EL (cell line): ENCODE measurements around the gene MICU1.
"Not testable (repeated sequence)": the region's sequence is repeated elsewhere in the genome, so short reads cannot be mapped to it uniquely, and the experiment has no call there.

ENCODE experiments used
- DNase-seq: peaks from one replicate; pipeline ENCODE4 v3.0.0-alpha.2; 2016

The MICU1 gene

GRCh38 chr10:72625608-72626443 lies at the start of gene MICU1:
Gene MICU1 (minus strand): TSS chr10:72626079. CDS start chr10:72566793, 59,286 bp downstream.
- peak; percentile 98 for DNase-seq

GRCh38 chr10:72674174-72674573 lies 48.3 kb upstream of the MICU1 start:
- not testable (repeated sequence) for DNase-seq

- no peak for DNase-seq
These were observed 47.4 kb upstream of the MICU1 start for GRCh38 chr10:72673280-72673679.

- DNase-seq, result no peak
These were observed 41.5 kb upstream of the MICU1 start for GRCh38 chr10:72667207-72667864.

GRCh38 chr10:72665925-72666324 lies 40.0 kb upstream of the MICU1 start:
- DNase-seq, result peak; percentile 67

GRCh38 chr10:72663971-72664370 lies 38.1 kb upstream of the MICU1 start:
- DNase-seq, result peak; percentile 6

GRCh38 chr10:72661431-72661830 lies 35.6 kb upstream of the MICU1 start:
- DNase-seq, result no peak

GRCh38 chr10:72660220-72660619 lies 34.3 kb upstream of the MICU1 start:
- peak; percentile 5 for DNase-seq

GRCh38 chr10:72659694-72660093 lies 33.8 kb upstream of the MICU1 start:
- DNase-seq, result peak; percentile 31

GRCh38 chr10:72658696-72659400 lies 33.0 kb upstream of the MICU1 start:
- no peak for DNase-seq

- DNase-seq, result no peak
These were observed 28.8 kb upstream of the MICU1 start for GRCh38 chr10:72654720-72655119.

- DNase-seq, result no peak
These were observed 27.7 kb upstream of the MICU1 start for GRCh38 chr10:72653383-72654096.

GRCh38 chr10:72649291-72649690 lies 23.4 kb upstream of the MICU1 start:
- no peak for DNase-seq

- DNase-seq, result no peak
These were observed 22.4 kb upstream of the MICU1 start for GRCh38 chr10:72648301-72648700.

- not testable (repeated sequence) for DNase-seq
These were observed 21.1 kb upstream of the MICU1 start for GRCh38 chr10:72646971-72647370.

GRCh38 chr10:72645263-72645858 lies 19.5 kb upstream of the MICU1 start:
- no peak for DNase-seq

- DNase-seq, result no peak
These were observed 16.4 kb upstream of the MICU1 start for GRCh38 chr10:72642318-72642717.

- DNase-seq, result no peak
These were observed 13.6 kb upstream of the MICU1 start for GRCh38 chr10:72639441-72639873.

- no peak for DNase-seq
These were observed 12.9 kb upstream of the MICU1 start for GRCh38 chr10:72638586-72639440.

- peak; percentile 64 for DNase-seq
These were observed 11.5 kb upstream of the MICU1 start for GRCh38 chr10:72637398-72637857.

GRCh38 chr10:72630144-72630543 lies 4.3 kb upstream of the MICU1 start:
- no peak for DNase-seq

- DNase-seq, result no peak
These were observed 520 bp upstream of the MICU1 start for GRCh38 chr10:72626444-72626754.
